Endothelial cell of umbilical vein (primary cell): ENCODE measurements around the gene ZNF827. TPM values are rescaled to one million over a fixed set of nuclear protein-coding genes. Genes with fewer than 3 reads are reported as not detected.

Source experiments
- BruUV-seq: library from RNA; stranded (reverse); fragments of 400-500 nt; replicated peaks from 2 replicates; lab custom pipeline; 2021; lab: Mats Ljungman, UMichigan
- CTCF ChIA-PET: fragments of 300-600, 350-600 bp; sonication (Branson Sonifier 250); formaldehyde crosslinking; loops from one replicate; lab custom pipeline; 2021; ENCODE audit warnings: antibody characterized with exemption, inconsistent platforms; lab: Charles Lee
- POLR2A ChIA-PET: fragments of 300-600, 350-600 bp; sonication (Branson Sonifier 250); formaldehyde crosslinking; loops from one replicate; lab custom pipeline; 2021; ENCODE audit warnings: antibody characterized with exemption, inconsistent platforms; lab: Charles Lee
- DNase-seq: peaks from one replicate; pipeline ENCODE4 v3.0.0-alpha.2; 2011; ENCODE audit warnings: low read depth, low spot score
- FAIRE-seq: peaks from 2 replicates; lab custom pipeline; 2011; peaks lifted over from hg19 to GRCh38; lab: Jason Lieb, UNC
- H2AFZ ChIP-seq: 2 replicates; pipeline ENCODE4 v1.6.0; 2012; ENCODE audit warnings: low read depth, low read length, control low read depth, inconsistent platforms
- H3K27ac ChIP-seq: 2 replicates; pipeline ENCODE4 v1.5.1; 2011; ENCODE audit warnings: low read depth, mild to moderate bottlenecking, control low read depth, low read length, moderate library complexity; ENCODE audit not compliant: insufficient read depth
- H3K27me3 ChIP-seq, 2 experiments: 2 replicates each; pipeline versions ENCODE4 v1.6.0 to v1.6.1; 2011; ENCODE audit warnings: low read length in 2 of 2, mixed read lengths in 1 of 2; ENCODE audit not compliant: control insufficient read depth in 2 of 2, insufficient read depth in 2 of 2
- H3K36me3 ChIP-seq, 2 experiments: 2 replicates in 1 of 2; 3 replicates in 1 of 2; pipeline ENCODE4 v1.5.1; 2011; ENCODE audit warnings: low read length in 2 of 2, mild to moderate bottlenecking in 1 of 2, moderate library complexity in 1 of 2; ENCODE audit not compliant: control insufficient read depth in 2 of 2, insufficient read depth in 2 of 2; ENCODE audit errors: extremely low read depth in 1 of 2
- H3K4me1 ChIP-seq: 3 replicates; pipeline ENCODE4 v1.5.1; 2011; ENCODE audit warnings: mild to moderate bottlenecking, low read length; ENCODE audit not compliant: control insufficient read depth, insufficient read depth; ENCODE audit errors: extremely low read depth
- H3K4me2 ChIP-seq: 2 replicates; pipeline ENCODE4 v1.6.1; 2011; ENCODE audit warnings: low read length, control low read depth, mixed read lengths; ENCODE audit not compliant: insufficient read depth
- H3K4me3 ChIP-seq, 3 experiments: fragments of 200-600 bp in 1 of 3; sonication (generic), shearing (Covaris generic) in 1 of 3; replicated peaks in 1 of 3; 2 replicates each; pipeline ENCODE4 v1.5.1; 2011 to 2016; ENCODE audit warnings: control low read depth in 3 of 3, low read length in 3 of 3, mild to moderate bottlenecking in 2 of 3, inconsistent platforms in 1 of 3, low read depth in 1 of 3, moderate library complexity in 1 of 3; ENCODE audit not compliant: insufficient read depth in 1 of 3
- H3K79me2 ChIP-seq: 2 replicates; pipeline ENCODE4 v1.6.0; 2012; ENCODE audit warnings: low read length, inconsistent platforms; ENCODE audit not compliant: control insufficient read depth, insufficient read depth
- H3K9ac ChIP-seq: replicated peaks from 2 replicates; pipeline ENCODE3; 2011; ENCODE audit warnings: low read length, control low read depth; ENCODE audit not compliant: insufficient read depth; ENCODE audit errors: extremely low read depth
- H3K9me1 ChIP-seq: replicated peaks from 3 replicates; pipeline ENCODE4 v1.6.0; 2011; ENCODE audit warnings: mild to moderate bottlenecking, low read length; ENCODE audit not compliant: control insufficient read depth, insufficient read depth; ENCODE audit errors: extremely low read depth
- H3K9me3 ChIP-seq: replicated peaks from 2 replicates; pipeline ENCODE4 v1.5.1; 2012; ENCODE audit warnings: low read length, inconsistent platforms; ENCODE audit not compliant: control insufficient read depth, insufficient read depth
- H4K20me1 ChIP-seq: replicated peaks from 2 replicates; pipeline ENCODE3; 2011; ENCODE audit warnings: mild to moderate bottlenecking, low read length; ENCODE audit not compliant: control insufficient read depth, insufficient read depth; ENCODE audit errors: extremely low read depth
- EZH2 ChIP-seq: IDR thresholded peaks from 2 replicates; pipeline ENCODE4 v1.6.1; 2012; ENCODE audit warnings: borderline replicate concordance, low read depth, mild to moderate bottlenecking, moderate library complexity, low read length, inconsistent platforms; ENCODE audit not compliant: severe bottlenecking
- GATA2 ChIP-seq: IDR thresholded peaks from 2 replicates; pipeline ENCODE4 v1.7.0; 2011; ENCODE audit warnings: low read depth, mild to moderate bottlenecking, moderate library complexity, mixed read lengths, low read length; ENCODE audit not compliant: insufficient read length, insufficient read depth
- JUN ChIP-seq: IDR thresholded peaks from 2 replicates; pipeline ENCODE4 v1.6.1; 2011; ENCODE audit warnings: borderline replicate concordance, low read depth; ENCODE audit not compliant: insufficient read length, insufficient read depth
- MAX ChIP-seq: IDR thresholded peaks from 2 replicates; pipeline ENCODE4 v1.6.1; 2011; ENCODE audit not compliant: insufficient read depth, insufficient read length
- MYC ChIP-seq: IDR thresholded peaks from one replicate; pipeline ENCODE4 v1.6.1; 2011; ENCODE audit warnings: mild to moderate bottlenecking, low read depth, low read length
- POLR2A ChIP-seq: IDR thresholded peaks from 2 replicates; pipeline ENCODE4 v1.6.1; 2012; ENCODE audit warnings: low read depth, mild to moderate bottlenecking, control low read depth, low read length
- POLR2AphosphoS5 ChIP-seq: IDR thresholded peaks from 2 replicates; pipeline ENCODE4 v1.6.1; 2012; ENCODE audit warnings: low read depth, mild to moderate bottlenecking, control low read depth, low read length, moderate library complexity; ENCODE audit not compliant: insufficient read depth
- dilution Hi-C: fragments of 300-500 bp; cut with MboI; formaldehyde crosslinking; loops from one replicate; pipeline ENCODE4 v1.15.0; 2019; ENCODE audit warnings: low sequenced_read_pairs; ENCODE audit not compliant: extremely low pct_ligation_motif_present
- intact Hi-C: fragments of 100-400 bp; cut with micrococcal nuclease; formaldehyde crosslinking; loops from one replicate; pipeline ENCODE4 v1.10.0; 2022
- polyA plus RNA-seq, 4 experiments: library from polyadenylated mRNA; depleted of rRNA in 3 of 4; stranded (reverse) in 3 of 4; unstranded in 1 of 4; fragments of >200 nt; gene quantifications; 2 replicates each; pipeline versions ENCODE4 v1.2.1 to v1.2.3, GENCODE V29; 2011 to 2012; ENCODE audit warnings: missing spikeins in 1 of 4
- total RNA-seq: library from RNA; stranded (reverse); gene quantifications from 2 replicates; pipeline ENCODE4 v1.2.3, GENCODE V29; 2021
- TF ChIP-seq, protein P1 (sequence below), 2 donors: IDR thresholded peaks; 1 replicate in 1 of 2; 2 replicates in 1 of 2; pipeline ENCODE4 v1.5.1; 2011; ENCODE audit warnings: low read length in 2 of 2, mild to moderate bottlenecking in 2 of 2, moderate library complexity in 2 of 2, control low read depth in 1 of 2, inconsistent platforms in 1 of 2, low read depth in 1 of 2; ENCODE audit not compliant: insufficient read depth in 1 of 2; ENCODE audit errors: extremely low read depth in 1 of 2

Gene ZNF827
- total and polyA plus RNA-seq, 2 donors (not counting 3 experiments of a cell fraction or from before 2014, with no cell fraction given), result 16.9 to 23.7 TPM

- no peak overlapping the region for H3K4me3 ChIP-seq
- H3K9ac ChIP-seq, result no peak overlapping the region
- H2AFZ ChIP-seq, result no peak overlapping the region
- H4K20me1 ChIP-seq, result no peaks in the 10 kb centered on the region
- H3K4me2 ChIP-seq, result no peak overlapping the region
- POLR2A ChIA-PET, result interaction anchor here (0.7 kb wide), 1 partner anchor 15 kb away, joined by 3 read pairs; no protein-coding TSS in a partner anchor
- intact Hi-C loops, result no loop called here
- no peaks in the 10 kb centered on the region for H3K9me1 ChIP-seq
- CTCF ChIA-PET, result no interaction called here
- no peaks in the 10 kb centered on the region for H3K79me2 ChIP-seq
- H3K27me3 ChIP-seq, result no peaks in the 10 kb centered on the region
- TF ChIP-seq GATA2, result no peak
- no peak for TF ChIP-seq POLR2A
- TF ChIP-seq, protein P1, sequence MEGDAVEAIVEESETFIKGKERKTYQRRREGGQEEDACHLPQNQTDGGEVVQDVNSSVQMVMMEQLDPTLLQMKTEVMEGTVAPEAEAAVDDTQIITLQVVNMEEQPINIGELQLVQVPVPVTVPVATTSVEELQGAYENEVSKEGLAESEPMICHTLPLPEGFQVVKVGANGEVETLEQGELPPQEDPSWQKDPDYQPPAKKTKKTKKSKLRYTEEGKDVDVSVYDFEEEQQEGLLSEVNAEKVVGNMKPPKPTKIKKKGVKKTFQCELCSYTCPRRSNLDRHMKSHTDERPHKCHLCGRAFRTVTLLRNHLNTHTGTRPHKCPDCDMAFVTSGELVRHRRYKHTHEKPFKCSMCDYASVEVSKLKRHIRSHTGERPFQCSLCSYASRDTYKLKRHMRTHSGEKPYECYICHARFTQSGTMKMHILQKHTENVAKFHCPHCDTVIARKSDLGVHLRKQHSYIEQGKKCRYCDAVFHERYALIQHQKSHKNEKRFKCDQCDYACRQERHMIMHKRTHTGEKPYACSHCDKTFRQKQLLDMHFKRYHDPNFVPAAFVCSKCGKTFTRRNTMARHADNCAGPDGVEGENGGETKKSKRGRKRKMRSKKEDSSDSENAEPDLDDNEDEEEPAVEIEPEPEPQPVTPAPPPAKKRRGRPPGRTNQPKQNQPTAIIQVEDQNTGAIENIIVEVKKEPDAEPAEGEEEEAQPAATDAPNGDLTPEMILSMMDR (IDR thresholded peaks at IDR 0.05; ENCODE audit: extremely low read depth in 1 of 2, insufficient read depth in 1 of 2, low read depth in 1 of 2, low read length in 2 of 2), result no peak
- TF ChIP-seq POLR2AphosphoS5, result no peak
- BruUV-seq, result no TSS peak
- peak; percentile 8 for FAIRE-seq
- no peak for DNase-seq
- dilution Hi-C loops, result no loop called here
- H3K36me3 ChIP-seq, result peaks cover 0 to 6% of the 10 kb centered on the region in 2 experiments
- H3K4me1 ChIP-seq, result peaks cover 12% of the 10 kb centered on the region
- H3K9me3 ChIP-seq, result no peaks in the 10 kb centered on the region
- no peak overlapping the region for H3K27ac ChIP-seq
Measured at GRCh38 chr4:145881989-145882388, 56.6 kb downstream of the ZNF827 start.

DNA sequence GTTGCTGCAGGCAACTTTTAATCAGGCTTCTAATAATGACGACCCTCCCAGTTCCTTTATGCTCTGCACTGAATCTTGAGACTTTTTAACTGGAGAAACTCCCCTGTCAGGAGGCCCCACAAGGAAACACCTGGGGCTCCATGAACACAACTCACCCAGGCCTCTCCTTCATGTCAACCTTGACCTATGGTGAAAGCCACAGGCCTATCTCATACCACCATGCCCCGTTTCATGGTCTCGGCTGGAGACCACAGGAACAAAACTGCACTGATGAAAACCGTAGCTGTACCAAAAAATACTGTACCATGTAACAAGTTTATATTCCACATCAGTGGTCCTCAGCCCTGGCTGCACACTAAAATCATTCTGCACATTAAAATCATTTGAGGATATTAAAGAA, 57.0 kb downstream of the ZNF827 start:
- intact Hi-C loops (no loop called here), dilution Hi-C loops (no loop called here)
- H3K4me3 ChIP-seq, result no peak overlapping the region
- no peaks in the 10 kb centered on the region for H4K20me1 ChIP-seq
- no peaks in the 10 kb centered on the region for H3K9me3 ChIP-seq
- no peak overlapping the region for H3K27ac ChIP-seq
- H3K4me2 ChIP-seq, result no peak overlapping the region
- H3K27me3 ChIP-seq, result no peaks in the 10 kb centered on the region
- CTCF ChIA-PET, result no interaction called here
- H3K9me1 ChIP-seq, result no peaks in the 10 kb centered on the region
- H3K79me2 ChIP-seq, result no peaks in the 10 kb centered on the region
- DNase-seq, result no peak
- TF ChIP-seq JUN (no peak), EZH2 (no peak), POLR2AphosphoS5 (no peak), MAX (no peak), MYC (no peak)
- no TSS peak for BruUV-seq
- POLR2A ChIA-PET, result interaction anchor here (0.7 kb wide), 1 partner anchor 15 kb away, joined by 3 read pairs; no protein-coding TSS in a partner anchor
- peaks cover 0 to 6% of the 10 kb centered on the region in 2 experiments for H3K36me3 ChIP-seq
- H3K9ac ChIP-seq, result no peak overlapping the region
- no peak overlapping the region for H2AFZ ChIP-seq
- FAIRE-seq, result peak; percentile 63
- peaks cover 12% of the 10 kb centered on the region for H3K4me1 ChIP-seq
